ENCODE results near the gene PTGER2.

The PTGER2 gene

GRCh38 chr14:52305014-52305413 lies 9.1 kb upstream of the PTGER2 start:
- no peak for DNase-seq (ENCODE audit: low read depth)

- no peak for DNase-seq (ENCODE audit: low read depth)
Measured at GRCh38 chr14:52307376-52307775, 6.7 kb upstream of the PTGER2 start.

- DNase-seq (ENCODE audit: low read depth) = no peak
Measured at GRCh38 chr14:52307905-52308304, 6.2 kb upstream of the PTGER2 start.

DNA sequence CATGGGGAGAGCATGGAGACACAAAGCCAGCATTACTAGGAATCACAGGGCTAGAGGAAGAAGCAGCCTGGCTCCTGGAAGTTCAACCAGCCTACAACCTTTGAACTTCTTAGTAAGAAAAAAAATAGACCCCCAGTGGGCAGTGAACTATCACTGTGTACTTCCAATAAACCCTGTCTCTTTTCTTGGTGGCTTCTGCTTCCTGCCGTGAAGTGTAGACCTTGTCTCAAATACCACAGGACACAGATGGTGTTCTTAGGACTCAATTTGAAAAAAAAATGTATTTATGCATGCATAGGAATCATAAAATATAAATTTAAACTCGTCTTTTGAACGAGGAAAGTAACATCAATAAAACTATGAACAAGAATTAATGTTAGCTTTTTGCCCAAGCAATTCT lies 3.6 kb upstream of the PTGER2 start:
- DNase-seq (ENCODE audit: low read depth) = no peak

- DNase-seq (ENCODE audit: low read depth) = no peak
Measured at GRCh38 chr14:52312931-52313355, 1.2 kb upstream of the PTGER2 start.

GRCh38 chr14:52313462-52313861 lies 650 bp upstream of the PTGER2 start:
- no peak for DNase-seq (ENCODE audit: low read depth)

- DNase-seq (ENCODE audit: low read depth) = peak; percentile 15
Measured at GRCh38 chr14:52314595-52315354, 663 bp downstream of the PTGER2 start.

DNA sequence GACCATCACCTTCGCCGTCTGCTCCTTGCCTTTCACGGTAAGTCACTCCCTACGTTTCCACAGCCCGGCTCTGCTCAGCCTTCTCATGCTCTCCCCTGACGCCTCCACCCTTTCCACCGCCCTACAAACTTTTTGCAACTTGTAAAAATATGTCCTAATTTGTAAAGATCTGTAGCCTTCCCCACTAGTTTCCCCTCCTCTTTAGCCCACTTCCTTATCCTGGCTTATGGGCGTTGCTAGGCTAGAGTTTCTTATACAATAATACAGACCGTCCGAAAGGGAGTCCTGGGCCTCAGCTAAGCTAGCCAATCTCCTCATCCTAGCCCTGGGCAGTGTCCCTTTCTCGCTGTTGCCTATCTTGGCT lies 1.2 kb downstream of the PTGER2 start:
- no peak for DNase-seq (ENCODE audit: low read depth)

DNA sequence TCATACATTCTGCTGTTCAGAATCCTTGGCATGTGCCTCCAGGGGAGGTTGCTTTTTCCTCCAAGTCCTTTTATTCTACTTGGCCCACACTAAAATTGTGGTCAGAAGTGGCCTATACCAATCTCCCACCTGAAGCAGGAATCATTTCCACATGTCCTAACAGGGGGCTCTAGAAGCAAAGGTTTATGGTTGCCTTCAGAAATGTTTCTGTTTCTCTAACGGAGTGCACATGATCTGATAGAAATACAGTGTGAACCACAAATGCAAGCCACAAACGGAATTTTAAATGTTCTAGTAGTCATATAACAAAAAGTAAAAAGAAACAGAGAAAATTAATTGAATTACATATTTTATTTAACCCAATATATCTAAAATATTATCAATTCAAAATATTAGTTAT lies 4.0 kb downstream of the PTGER2 start:
- DNase-seq (ENCODE audit: low read depth) = no peak

DNA sequence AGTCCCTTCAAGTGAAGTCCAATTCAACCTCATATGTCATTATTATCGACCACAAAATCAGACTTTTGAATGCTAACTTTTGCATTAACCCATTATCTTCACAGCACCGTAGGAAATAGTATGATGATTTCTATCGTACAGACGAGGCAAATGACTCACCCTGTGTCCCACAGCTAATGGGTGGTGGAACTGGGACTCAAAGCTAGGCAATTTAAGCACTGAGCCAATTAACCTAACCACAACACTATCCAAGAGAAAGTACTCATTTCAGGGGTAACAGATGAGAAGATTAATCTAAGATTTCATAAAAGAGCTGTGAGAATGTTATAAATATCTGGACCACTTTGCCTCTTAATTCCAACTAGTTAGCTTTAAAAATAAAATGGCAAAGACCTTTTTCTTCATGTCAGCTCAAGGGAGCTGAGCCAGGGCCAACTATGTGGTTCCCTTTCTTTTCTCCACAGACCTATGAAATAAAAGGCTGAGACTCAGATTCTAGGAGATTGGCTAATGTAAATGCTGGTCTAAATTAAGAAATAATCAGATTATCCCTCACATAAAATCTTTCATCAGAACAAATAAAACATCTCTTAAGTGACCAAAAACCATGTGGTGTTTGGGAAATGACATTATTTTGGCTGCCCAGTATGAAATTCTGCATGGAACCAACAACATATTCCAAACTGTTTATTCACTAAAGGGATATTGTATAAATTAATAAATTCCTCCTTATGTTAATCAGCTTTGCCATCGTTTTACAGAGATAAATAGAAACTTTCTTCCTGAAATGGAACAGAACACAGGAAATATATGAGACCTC lies 4.9 kb downstream of the PTGER2 start:
- DNase-seq (ENCODE audit: low read depth) = no peak

DNA sequence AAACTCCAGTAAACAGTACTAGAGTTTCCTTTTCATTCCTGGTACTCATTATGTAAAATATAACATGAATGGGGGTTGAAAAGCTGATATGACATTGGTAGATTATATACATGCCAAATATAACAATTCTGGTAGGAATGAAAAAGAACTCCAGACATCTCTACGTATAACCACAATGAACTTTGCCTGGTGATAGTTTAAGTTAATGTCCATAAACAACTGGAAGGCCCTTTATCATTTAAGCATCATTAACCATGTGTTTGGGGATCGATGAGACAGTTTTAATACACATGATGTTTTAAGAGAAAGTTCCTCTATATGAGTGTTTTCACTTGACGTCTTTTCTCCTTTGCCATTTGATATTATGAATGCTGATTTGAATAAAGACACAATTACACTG lies 5.8 kb downstream of the PTGER2 start:
- DNase-seq (ENCODE audit: low read depth) = no peak

- DNase-seq (ENCODE audit: low read depth) = no peak
Measured at GRCh38 chr14:52325126-52325525, 11.0 kb downstream of the PTGER2 start.

- no peak for DNase-seq (ENCODE audit: low read depth)
Measured at GRCh38 chr14:52325630-52326029, 11.5 kb downstream of the PTGER2 start.

DNA sequence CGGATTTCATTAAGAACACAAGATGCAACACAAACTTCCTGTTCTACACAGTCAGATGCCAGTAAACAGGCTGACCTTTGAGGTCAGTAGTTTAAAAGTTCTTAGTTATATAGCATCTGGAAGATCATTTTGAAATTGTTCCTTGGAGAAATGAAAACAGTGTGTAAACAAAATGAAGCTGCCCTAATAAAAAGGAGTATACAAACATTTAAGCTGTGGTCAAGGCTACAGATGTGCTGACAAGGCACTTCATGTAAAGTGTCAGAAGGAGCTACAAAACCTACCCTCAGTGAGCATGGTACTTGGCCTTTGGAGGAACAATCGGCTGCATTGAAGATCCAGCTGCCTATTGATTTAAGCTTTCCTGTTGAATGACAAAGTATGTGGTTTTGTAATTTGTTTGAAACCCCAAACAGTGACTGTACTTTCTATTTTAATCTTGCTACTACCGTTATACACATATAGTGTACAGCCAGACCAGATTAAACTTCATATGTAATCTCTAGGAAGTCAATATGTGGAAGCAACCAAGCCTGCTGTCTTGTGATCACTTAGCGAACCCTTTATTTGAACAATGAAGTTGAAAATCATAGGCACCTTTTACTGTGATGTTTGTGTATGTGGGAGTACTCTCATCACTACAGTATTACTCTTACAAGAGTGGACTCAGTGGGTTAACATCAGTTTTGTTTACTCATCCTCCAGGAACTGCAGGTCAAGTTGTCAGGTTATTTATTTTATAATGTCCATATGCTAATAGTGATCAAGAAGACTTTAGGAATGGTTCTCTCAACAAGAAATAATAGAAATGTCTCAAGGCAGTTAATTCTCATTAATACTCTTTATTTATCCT lies 13.5 kb downstream of the PTGER2 start:
- DNase-seq (ENCODE audit: low read depth) = no peak

- no peak for DNase-seq (ENCODE audit: low read depth)
Measured at GRCh38 chr14:52328276-52328675, 14.2 kb downstream of the PTGER2 start.

- no peak for DNase-seq (ENCODE audit: low read depth)
Measured at GRCh38 chr14:52329678-52330369, 15.7 kb downstream of the PTGER2 start.

DNA sequence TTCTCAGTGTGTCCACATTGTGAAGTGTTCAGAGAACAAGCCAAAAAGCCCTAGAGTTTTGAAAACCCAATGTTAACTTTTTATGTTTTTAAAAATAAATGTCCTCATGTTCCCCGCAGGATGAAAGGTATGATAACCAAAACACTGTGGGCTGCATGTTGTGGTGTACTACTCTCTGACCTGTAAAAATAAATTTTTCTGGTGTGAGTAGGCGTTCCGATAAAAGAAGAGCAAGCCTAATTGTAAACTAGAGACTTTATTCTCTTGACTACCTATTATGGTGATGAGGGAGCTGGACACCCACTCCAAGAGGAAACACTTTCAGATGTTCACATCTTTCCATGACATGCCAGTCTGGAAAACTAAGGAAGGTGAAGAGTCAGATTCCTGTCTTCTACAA lies 18.2 kb downstream of the PTGER2 start:
- no peak for DNase-seq (ENCODE audit: low read depth)

DNA sequence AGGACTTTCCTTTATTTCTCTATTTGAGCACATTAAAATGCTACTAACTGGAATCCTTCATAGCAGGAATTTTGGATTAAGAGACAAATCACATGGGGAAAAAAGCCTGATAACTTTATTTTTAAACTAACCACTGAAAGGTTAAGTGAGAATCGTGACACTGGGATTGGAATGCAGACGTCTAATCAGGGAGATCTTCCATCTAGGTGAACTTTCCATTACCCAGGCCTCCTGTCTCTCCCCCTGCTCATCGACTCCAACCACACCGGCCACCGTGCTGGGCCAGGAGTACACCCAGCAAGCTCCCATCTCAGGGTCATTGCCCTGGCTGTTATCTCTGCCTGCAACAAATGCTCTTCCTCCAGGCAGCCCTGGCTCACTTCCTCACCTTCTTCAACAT lies 19.0 kb downstream of the PTGER2 start:
- no peak for DNase-seq (ENCODE audit: low read depth)

GRCh38 chr14:52333823-52334657 lies 19.9 kb downstream of the PTGER2 start:
- no peak for DNase-seq (ENCODE audit: low read depth)

DNA sequence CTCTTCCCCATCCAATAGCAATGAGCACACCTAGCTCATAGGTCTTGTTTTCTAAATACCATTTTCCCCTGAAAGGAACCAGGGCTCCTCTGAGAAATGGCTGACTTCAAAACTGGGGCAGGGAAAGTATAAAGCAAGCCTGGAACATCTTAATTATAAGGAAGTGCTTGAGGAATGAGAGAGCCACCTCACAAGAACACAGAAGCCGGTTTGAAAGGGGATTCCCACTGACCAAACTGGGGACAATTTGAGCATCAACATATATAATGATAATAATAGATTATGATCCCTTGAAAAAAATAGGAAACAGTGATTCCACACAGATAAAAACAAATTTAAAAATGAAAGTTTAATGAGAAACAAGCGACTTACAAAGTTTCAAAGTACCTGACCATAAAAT lies 22.1 kb downstream of the PTGER2 start:
- DNase-seq (ENCODE audit: low read depth) = no peak

GRCh38 chr14:52338051-52338681 lies 24.1 kb downstream of the PTGER2 start:
- no peak for DNase-seq (ENCODE audit: low read depth)
